Smooth muscle cell (in vitro differentiated cells): Measurements from ENCODE around the gene DAP. TPM values are rescaled to one million over a fixed set of nuclear protein-coding genes. Genes with fewer than 3 reads are reported as not detected.

Experiments
- DNase-seq: peaks from one replicate; lab custom pipeline; 2025; ENCODE audit not compliant: unreplicated experiment; lab: John Stamatoyannopoulos, UW
- H2AFZ ChIP-seq: fragments of 200-600 bp; sonication (generic); 2 replicates; pipeline ENCODE4 v1.6.0; 2016; ENCODE audit warnings: antibody characterized with exemption, low read depth, mild to moderate bottlenecking
- H3F3A ChIP-seq: fragments of 200-600 bp; sonication (generic); 2 replicates; pipeline ENCODE4 v1.6.0; 2017; ENCODE audit warnings: antibody characterized with exemption, low read depth
- H3K27ac ChIP-seq: fragments of 200-600 bp; sonication (generic); 2 replicates; pipeline ENCODE4 v1.5.1; 2016; ENCODE audit warnings: low read depth, mild to moderate bottlenecking
- H3K27me3 ChIP-seq: fragments of 200-600 bp; sonication (generic); 2 replicates; pipeline ENCODE4 v1.6.1; 2016; ENCODE audit warnings: low read depth, mild to moderate bottlenecking
- H3K36me3 ChIP-seq: fragments of 200-600 bp; sonication (generic); 2 replicates; pipeline ENCODE4 v1.5.1; 2016; ENCODE audit warnings: low read depth
- H3K4me1 ChIP-seq: fragments of 200-600 bp; sonication (generic); 2 replicates; pipeline ENCODE4 v1.5.1; 2016; ENCODE audit warnings: low read depth
- H3K4me2 ChIP-seq: fragments of 200-600 bp; sonication (generic); 2 replicates; pipeline ENCODE4 v1.6.0; 2016; ENCODE audit warnings: mild to moderate bottlenecking
- H3K4me3 ChIP-seq: fragments of 200-600 bp; sonication (generic); 2 replicates; pipeline ENCODE4 v1.5.1; 2016; ENCODE audit warnings: mild to moderate bottlenecking
- H3K79me2 ChIP-seq: fragments of 200-600 bp; sonication (generic); 2 replicates; pipeline ENCODE4 v1.6.0; 2016; ENCODE audit warnings: low read depth, mild to moderate bottlenecking
- H3K9ac ChIP-seq: fragments of 200-600 bp; sonication (generic); 2 replicates; pipeline ENCODE4 v1.6.0; 2016; ENCODE audit warnings: low read depth
- H3K9me3 ChIP-seq: fragments of 200-600 bp; sonication (generic); replicated peaks from 2 replicates; pipeline ENCODE4 v1.5.1; 2016; ENCODE audit warnings: low read depth
- H4K20me1 ChIP-seq: fragments of 200-600 bp; sonication (generic); 2 replicates; pipeline ENCODE4 v1.6.0; 2016; ENCODE audit warnings: low read depth
- CTCF ChIP-seq: fragments of 200-600 bp; sonication (generic); IDR thresholded peaks from 2 replicates; pipeline ENCODE4 v1.5.1; 2017; ENCODE audit warnings: borderline replicate concordance, mild to moderate bottlenecking, antibody characterized with exemption; ENCODE audit not compliant: insufficient read depth, poor library complexity, severe bottlenecking
- WGBS: methylation state at CpG from one replicate; pipeline ENCODE4 v1.1.7; 2016; ENCODE audit warnings: low lambda C conversion rate; 5-methylcytosine and 5-hydroxymethylcytosine counted together
- polyA plus RNA-seq: library from polyadenylated mRNA; unstranded; fragments of >200 nt; fragmentation: Nextera tagmentation; extraction: Ambion mirVana; gene quantifications from 2 replicates; pipeline ENCODE4 v1.2.1, GENCODE V29; 2016
- total RNA-seq: library from RNA; depleted of rRNA; stranded (reverse); fragments of >200 nt; gene quantifications from 2 replicates; pipeline ENCODE4 v1.2.3, GENCODE V29; 2014

Gene DAP
- total and polyA plus RNA-seq, 2 experiments from 2014 or later: 52.3 to 190 TPM

GRCh38 chr5:10760921-10761184 lies 181 bp downstream of the DAP start:
- peaks cover 38% of the 10 kb centered on the region for H4K20me1 ChIP-seq
- peak overlapping the region; percentile 98 for H3K4me3 ChIP-seq
- no peak overlapping the region for H2AFZ ChIP-seq
- under 1% methylated on average over 16 of the region's 42 CpGs for WGBS
- H3F3A ChIP-seq: peaks cover 3% of the 10 kb centered on the region
- no peaks in the 10 kb centered on the region for H3K27me3 ChIP-seq
- peak overlapping the region; percentile 96 for H3K27ac ChIP-seq
- TF ChIP-seq CTCF: no peak
- no peaks in the 10 kb centered on the region for H3K9me3 ChIP-seq
- H3K4me2 ChIP-seq: peak overlapping the region; percentile 94
- no peaks in the 10 kb centered on the region for H3K36me3 ChIP-seq
- H3K9ac ChIP-seq: peak overlapping the region; percentile 95
- H3K4me1 ChIP-seq: peaks cover 11% of the 10 kb centered on the region
- peaks cover 36% of the 10 kb centered on the region for H3K79me2 ChIP-seq
- peak; percentile 70 for DNase-seq

GRCh38 chr5:10760096-10760920 lies 726 bp downstream of the DAP start:
- Histone ChIP-seq H3F3A (peaks cover 3% of the 10 kb centered on the region), H3K27me3 (no peaks in the 10 kb centered on the region), H3K9me3 (no peaks in the 10 kb centered on the region), H3K79me2 (peaks cover 42% of the 10 kb centered on the region), H3K36me3 (no peaks in the 10 kb centered on the region), H3K27ac (peak overlapping the region; percentile 96), H3K9ac (peak overlapping the region; percentile 95), H3K4me3 (peak overlapping the region; percentile 98), H3K4me1 (peaks cover 11% of the 10 kb centered on the region), H2AFZ (no peak overlapping the region), H4K20me1 (peaks cover 43% of the 10 kb centered on the region), H3K4me2 (peak overlapping the region; percentile 94)
- WGBS: 5% methylated on average over 37 of the region's 43 CpGs
- peak; percentile 51 for DNase-seq
- no peak for TF ChIP-seq CTCF

- Histone ChIP-seq H3K4me3 (peak overlapping the region; percentile 98), H3F3A (peaks cover 3% of the 10 kb centered on the region), H3K4me1 (peaks cover 11% of the 10 kb centered on the region), H3K27ac (peak overlapping the region; percentile 62), H3K36me3 (no peaks in the 10 kb centered on the region), H3K4me2 (peak overlapping the region; percentile 94), H3K9me3 (no peaks in the 10 kb centered on the region), H3K27me3 (no peaks in the 10 kb centered on the region), H2AFZ (no peak overlapping the region), H3K79me2 (peaks cover 54% of the 10 kb centered on the region), H3K9ac (no peak overlapping the region), H4K20me1 (peaks cover 55% of the 10 kb centered on the region)
- DNase-seq: no peak
- 96% methylated on average over 6 of the region's 6 CpGs for WGBS
- TF ChIP-seq CTCF: no peak
These were observed 1.9 kb downstream of the DAP start for GRCh38 chr5:10759111-10759510.

GRCh38 chr5:10757922-10758555 lies 3.0 kb downstream of the DAP start:
- peak overlapping the region; percentile 62 for H3K27ac ChIP-seq
- no peak overlapping the region for H2AFZ ChIP-seq
- peaks cover 66% of the 10 kb centered on the region for H4K20me1 ChIP-seq
- TF ChIP-seq CTCF: no peak
- no peaks in the 10 kb centered on the region for H3K9me3 ChIP-seq
- no peak overlapping the region for H3K4me3 ChIP-seq
- no peak overlapping the region for H3K9ac ChIP-seq
- no peaks in the 10 kb centered on the region for H3K36me3 ChIP-seq
- H3F3A ChIP-seq: peaks cover 3% of the 10 kb centered on the region
- DNase-seq: no peak
- H3K27me3 ChIP-seq: no peaks in the 10 kb centered on the region
- H3K79me2 ChIP-seq: peaks cover 63% of the 10 kb centered on the region
- H3K4me2 ChIP-seq: peak overlapping the region; percentile 94
- H3K4me1 ChIP-seq: peaks cover 11% of the 10 kb centered on the region
- 86% methylated on average over 7 of the region's 7 CpGs for WGBS
